ENCODE results near the gene CBX5. TPM values are rescaled to one million over a fixed set of nuclear protein-coding genes. Genes with fewer than 3 reads are reported as not detected.

The CBX5 gene
- total and polyA plus RNA-seq, 7 donors, result 3.0 to 30.7 (median 18.6) TPM

GRCh38 chr12:54184024-54184805 is 95.7 kb downstream of the CBX5 start:
- no peak for DNase-seq
- 90 to 94% methylated on average over 7 of the region's 7 CpGs for WGBS, 2 donors
- H3K36me3 ChIP-seq, result peaks cover 0 to 37% (median 3%) of the 10 kb centered on the region in 4 donors
- no peaks in the 10 kb centered on the region for H3K9me3 ChIP-seq
- no peak overlapping the region for H3K27ac ChIP-seq
- intact Hi-C loops (cut with DNase I), result no loop called here
- peaks cover 0 to 15% (median 11%) of the 10 kb centered on the region in 4 donors for H3K4me1 ChIP-seq
- TF ChIP-seq POLR2AphosphoS5 (IDR thresholded peaks at IDR 0.05), result no peak
- TF ChIP-seq EP300 (IDR thresholded peaks at IDR 0.05), result no peak
- TF ChIP-seq POLR2A (IDR thresholded peaks at IDR 0.05), result no peak
- TF ChIP-seq, protein P1, sequence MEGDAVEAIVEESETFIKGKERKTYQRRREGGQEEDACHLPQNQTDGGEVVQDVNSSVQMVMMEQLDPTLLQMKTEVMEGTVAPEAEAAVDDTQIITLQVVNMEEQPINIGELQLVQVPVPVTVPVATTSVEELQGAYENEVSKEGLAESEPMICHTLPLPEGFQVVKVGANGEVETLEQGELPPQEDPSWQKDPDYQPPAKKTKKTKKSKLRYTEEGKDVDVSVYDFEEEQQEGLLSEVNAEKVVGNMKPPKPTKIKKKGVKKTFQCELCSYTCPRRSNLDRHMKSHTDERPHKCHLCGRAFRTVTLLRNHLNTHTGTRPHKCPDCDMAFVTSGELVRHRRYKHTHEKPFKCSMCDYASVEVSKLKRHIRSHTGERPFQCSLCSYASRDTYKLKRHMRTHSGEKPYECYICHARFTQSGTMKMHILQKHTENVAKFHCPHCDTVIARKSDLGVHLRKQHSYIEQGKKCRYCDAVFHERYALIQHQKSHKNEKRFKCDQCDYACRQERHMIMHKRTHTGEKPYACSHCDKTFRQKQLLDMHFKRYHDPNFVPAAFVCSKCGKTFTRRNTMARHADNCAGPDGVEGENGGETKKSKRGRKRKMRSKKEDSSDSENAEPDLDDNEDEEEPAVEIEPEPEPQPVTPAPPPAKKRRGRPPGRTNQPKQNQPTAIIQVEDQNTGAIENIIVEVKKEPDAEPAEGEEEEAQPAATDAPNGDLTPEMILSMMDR (IDR thresholded peaks at IDR 0.05), result no peak
- H3K4me3 ChIP-seq, result no peak overlapping the region
- no peaks in the 10 kb centered on the region for H3K27me3 ChIP-seq

DNA sequence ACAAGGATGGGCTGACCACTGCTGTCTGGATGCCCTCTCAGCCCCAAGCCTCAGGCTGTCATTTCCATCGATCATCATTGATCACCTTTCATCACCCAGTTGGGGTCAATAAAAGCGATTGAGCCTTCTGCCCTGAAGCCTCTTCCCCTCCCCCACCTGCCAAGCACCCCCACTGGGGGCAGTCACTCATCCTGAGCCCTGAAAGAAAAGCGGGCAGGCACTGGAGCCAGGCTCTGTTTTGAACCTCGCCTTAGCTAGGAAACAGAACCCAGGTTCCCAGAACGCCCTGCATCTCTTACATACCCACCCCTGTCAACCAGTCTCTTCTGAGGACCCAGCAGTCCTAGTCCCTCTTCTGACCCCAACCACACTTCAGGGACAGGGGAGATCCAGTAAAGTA is 96.9 kb downstream of the CBX5 start:
- no peak for DNase-seq

DNA sequence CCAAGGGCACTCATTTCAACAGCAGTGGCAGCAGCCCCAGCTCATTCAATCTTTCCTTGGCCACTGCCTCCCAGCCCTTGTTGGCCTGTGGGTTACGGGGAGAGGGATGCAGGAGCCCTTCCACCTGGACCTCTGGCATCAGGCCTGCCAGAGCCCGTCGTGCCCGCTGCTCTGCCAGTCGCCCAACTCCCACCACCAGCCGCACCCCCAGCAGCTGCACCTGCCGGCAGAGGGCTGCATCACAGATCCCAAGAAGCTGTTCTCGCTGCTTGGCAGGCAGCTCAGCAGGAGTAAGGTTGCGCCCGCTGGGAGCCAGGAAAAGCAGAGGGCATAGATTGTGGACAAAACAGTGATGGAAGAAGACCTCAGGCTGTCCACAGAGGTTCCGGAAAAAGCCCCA is 97.8 kb downstream of the CBX5 start:
- H3K27me3 ChIP-seq, result no peaks in the 10 kb centered on the region
- H3K4me1 ChIP-seq, result no peaks in the 10 kb centered on the region
- H3K27ac ChIP-seq, result no peak overlapping the region
- H3K4me3 ChIP-seq, result no peak overlapping the region
- no peak for DNase-seq
- no peaks in the 10 kb centered on the region for H3K9me3 ChIP-seq
- WGBS, 2 donors, result 94 to 97% methylated on average over 11 of the region's 11 CpGs
- intact Hi-C loops (cut with DNase I), result no loop called here
- no peak for TF ChIP-seq EP300 (IDR thresholded peaks at IDR 0.05)
- no peak for TF ChIP-seq POLR2AphosphoS5 (IDR thresholded peaks at IDR 0.05)
- peaks cover 0 to 37% (median 3%) of the 10 kb centered on the region in 4 donors for H3K36me3 ChIP-seq

More for the DNA sequence above, 96.9 kb downstream of the CBX5 start:
- H3K4me3 ChIP-seq, result no peak overlapping the region
- no peak for TF ChIP-seq EP300 (IDR thresholded peaks at IDR 0.05)
- no peak for TF ChIP-seq POLR2A (IDR thresholded peaks at IDR 0.05)
- no peak for TF ChIP-seq POLR2AphosphoS5 (IDR thresholded peaks at IDR 0.05)
- TF ChIP-seq, protein P1 (IDR thresholded peaks at IDR 0.05), result no peak
- intact Hi-C loops (cut with DNase I), result no loop called here
- H3K4me1 ChIP-seq, result peaks cover 0 to 7% (median 4%) of the 10 kb centered on the region in 4 donors
- no peaks in the 10 kb centered on the region for H3K27me3 ChIP-seq
- no peak overlapping the region for H3K27ac ChIP-seq
- 87 to 93% methylated on average over 5 of the region's 5 CpGs for WGBS, 2 donors
- H3K36me3 ChIP-seq, result peaks cover 0 to 37% (median 3%) of the 10 kb centered on the region in 4 donors
- H3K9me3 ChIP-seq, result no peaks in the 10 kb centered on the region

Small RNAs within 50 kb of the gene (small RNA-seq; reads per million reads assigned to genes)
- 0 reads per million in 3 donors for gene RN7SL390P
- gene RNU6-950P, result 0 reads per million in 3 donors

Other genes starting within 250 kb of the CBX5 start
- gene HOXC5, start 247.1 kb downstream of the CBX5 start, total RNA-seq, result 1 to 10 TPM in 1 of 4 donors, not detected in 3; 1.4 TPM
- under 1 TPM in 1 of 3 donors, not detected in 2; 0.03 TPM for gene HOXC5, start 247.1 kb downstream of the CBX5 start, polyA plus RNA-seq
- 1 to 10 TPM in 1 of 4 donors, under 1 TPM in 2, not detected in 1; 0.66 to 1.2 (median 0.71) TPM for gene HOXC4, start 226.3 kb downstream of the CBX5 start, total RNA-seq
- under 1 TPM in 1 of 3 donors, not detected in 2; 0.38 TPM for gene HOXC4, start 226.3 kb downstream of the CBX5 start, polyA plus RNA-seq
- gene SMUG1, start 91.1 kb downstream of the CBX5 start, total RNA-seq, result 10 to 100 TPM; 21.4 to 40.4 (median 38.1) TPM
- 10 to 100 TPM; 21.5 to 64.7 (median 43.8) TPM for gene SMUG1, start 91.1 kb downstream of the CBX5 start, polyA plus RNA-seq
- gene HNRNPA1, start 604 bp upstream of the CBX5 start, total RNA-seq, result 100 to 1,000 TPM; 318 to 657 (median 410) TPM
- 1,000 to 10,000 TPM in 2 of 3 donors, 100 to 1,000 TPM in 1; 594 to 1,311 (median 1,117) TPM for gene HNRNPA1, start 604 bp upstream of the CBX5 start, polyA plus RNA-seq
- gene NFE2, start 20.9 kb upstream of the CBX5 start, total RNA-seq, result under 1 TPM in 1 of 4 donors, not detected in 3; 0.54 TPM
- under 1 TPM in 1 of 3 donors, not detected in 2; 0.45 TPM for gene NFE2, start 20.9 kb upstream of the CBX5 start, polyA plus RNA-seq
- gene COPZ1, start 45.0 kb upstream of the CBX5 start, total RNA-seq, result 10 to 100 TPM; 39.6 to 74.2 (median 61.2) TPM
- 100 to 1,000 TPM; 114 to 155 (median 147) TPM for gene COPZ1, start 45.0 kb upstream of the CBX5 start, polyA plus RNA-seq
- under 1 TPM in 1 of 4 donors, not detected in 3; 0.54 TPM for gene GPR84, start 84.4 kb upstream of the CBX5 start, total RNA-seq
- gene GPR84, start 84.4 kb upstream of the CBX5 start, polyA plus RNA-seq, result under 1 TPM; 0.60 to 0.92 (median 0.69) TPM
- 10 to 100 TPM in 2 of 4 donors, 1 to 10 TPM in 2; 5.6 to 18.6 (median 10.6) TPM for gene ZNF385A, start 104.6 kb upstream of the CBX5 start, total RNA-seq
- 10 to 100 TPM in 1 of 3 donors, 1 to 10 TPM in 2; 4.4 to 19.2 (median 7.0) TPM for gene ZNF385A, start 104.6 kb upstream of the CBX5 start, polyA plus RNA-seq
- 100 to 1,000 TPM; 200 to 765 (median 459) TPM for gene ITGA5, start 139.1 kb upstream of the CBX5 start, total RNA-seq
- 10 to 100 TPM in 1 of 3 donors, 1 to 10 TPM in 2; 7.4 to 92.7 (median 7.8) TPM for gene ITGA5, start 139.1 kb upstream of the CBX5 start, polyA plus RNA-seq
- not detected for gene GTSF1, start 193.5 kb upstream of the CBX5 start, total RNA-seq
- 1 to 10 TPM in 2 of 3 donors, not detected in 1; 1.4 to 3.6 TPM for gene GTSF1, start 193.5 kb upstream of the CBX5 start, polyA plus RNA-seq
- gene NCKAP1L, start 217.6 kb upstream of the CBX5 start, total RNA-seq, result 10 to 100 TPM; 35.0 to 99.7 (median 53.8) TPM
- 10 to 100 TPM in 1 of 3 donors, 1 to 10 TPM in 2; 5.4 to 25.9 (median 7.2) TPM for gene NCKAP1L, start 217.6 kb upstream of the CBX5 start, polyA plus RNA-seq

All from sigmoid colon (tissue), 7 donors.